HL-60 (cell line): Measurements from ENCODE around the gene SETD3.

ENCODE experiments used
- DNase-seq, 2 experiments: peaks; one replicate each; pipeline ENCODE4 v3.0.0-alpha.2; 2010 to 2020; ENCODE audit warnings: low read depth in 1 of 2, low spot score in 1 of 2
- H3K27ac ChIP-seq: fragments of 250-450 bp; sonication (Bioruptor Pico); replicated peaks from 2 replicates; pipeline ENCODE4 v1.5.1; 2020; ENCODE audit warnings: mild to moderate bottlenecking, moderate library complexity
- H3K27me3 ChIP-seq: fragments of 250-450 bp; sonication (Bioruptor Pico); 2 replicates; pipeline ENCODE4 v1.5.1; 2021; ENCODE audit warnings: mild to moderate bottlenecking, moderate library complexity; ENCODE audit not compliant: insufficient read depth, poor library complexity, severe bottlenecking
- H3K4me3 ChIP-seq: replicated peaks from 2 replicates; pipeline ENCODE4 v1.5.1; 2011; ENCODE audit warnings: mild to moderate bottlenecking, control low read depth, low read length; ENCODE audit not compliant: insufficient read depth
- CTCF ChIP-seq: IDR thresholded peaks from one replicate; pipeline ENCODE4 v1.5.1; 2011; ENCODE audit warnings: low read length, control low read depth, inconsistent platforms; ENCODE audit not compliant: insufficient read depth
- GABPA ChIP-seq: IDR thresholded peaks from 2 replicates; pipeline ENCODE4 v1.6.1; 2012; ENCODE audit warnings: low read depth
- POLR2AphosphoS5 ChIP-seq: IDR thresholded peaks from 2 replicates; pipeline ENCODE4 v1.6.1; 2012; ENCODE audit warnings: low read depth
- REST ChIP-seq: IDR thresholded peaks from 2 replicates; pipeline ENCODE4 v1.6.1; 2012; ENCODE audit warnings: low read depth; ENCODE audit not compliant: insufficient replicate concordance
- SPI1 ChIP-seq: IDR thresholded peaks from 2 replicates; pipeline ENCODE4 v1.6.1; 2012; ENCODE audit warnings: low read depth, mild to moderate bottlenecking, borderline replicate concordance

The SETD3 gene

GRCh38 chr14:99513183-99513694 is 32.6 kb upstream of the SETD3 start:
- Histone ChIP-seq H3K4me3 (no peak overlapping the region), H3K27ac (no peak overlapping the region), H3K27me3 (no peaks in the 10 kb centered on the region)
- TF ChIP-seq POLR2AphosphoS5: no peak
- TF ChIP-seq SPI1: no peak
- no peak for TF ChIP-seq REST
- TF ChIP-seq CTCF: no peak
- no peak for DNase-seq

- H3K27me3 ChIP-seq: no peaks in the 10 kb centered on the region
- DNase-seq: no peak
- no peak overlapping the region for H3K27ac ChIP-seq
- no peak overlapping the region for H3K4me3 ChIP-seq
- TF ChIP-seq POLR2AphosphoS5: no peak
- TF ChIP-seq SPI1: no peak
- no peak for TF ChIP-seq REST
- no peak for TF ChIP-seq CTCF
- no peak for TF ChIP-seq GABPA
These were observed 32.0 kb upstream of the SETD3 start for GRCh38 chr14:99512571-99513182.

- DNase-seq: no peak
- Histone ChIP-seq H3K27me3 (no peaks in the 10 kb centered on the region), H3K4me3 (no peak overlapping the region), H3K27ac (no peak overlapping the region)
- TF ChIP-seq GABPA (no peak), CTCF (no peak), POLR2AphosphoS5 (no peak), SPI1 (no peak), REST (no peak)
These were observed 31.4 kb upstream of the SETD3 start for GRCh38 chr14:99512110-99512449.
